IPS DF 6.9 (cell line): ENCODE results near the gene SCART1.

Source experiments
- DNase-seq: peaks from one replicate; pipeline ENCODE4 v3.0.0-alpha.2; 2013; ENCODE audit warnings: low read depth, low spot score
- H3K27ac ChIP-seq: one replicate; pipeline ENCODE4 v1.5.1; 2013; ENCODE audit warnings: low read length, control low read depth
- H3K27me3 ChIP-seq: 2 replicates; pipeline ENCODE4 v1.6.1; 2013; ENCODE audit warnings: mild to moderate bottlenecking, low read length; ENCODE audit not compliant: control insufficient read depth, insufficient read depth
- H3K36me3 ChIP-seq: 2 replicates; pipeline ENCODE4 v1.6.1; 2013; ENCODE audit warnings: low read length; ENCODE audit not compliant: control insufficient read depth, insufficient read depth
- H3K4me1 ChIP-seq: 2 replicates; pipeline ENCODE4 v1.6.1; 2013; ENCODE audit warnings: low read length; ENCODE audit not compliant: control insufficient read depth, insufficient read depth
- H3K4me3 ChIP-seq: 2 replicates; pipeline ENCODE4 v1.5.1; 2013; ENCODE audit warnings: mild to moderate bottlenecking, low read length
- H3K9me3 ChIP-seq: 2 replicates; pipeline ENCODE4 v1.6.1; 2013; ENCODE audit warnings: low read length, inconsistent platforms; ENCODE audit not compliant: control insufficient read depth, insufficient read depth
- WGBS: extraction: QIAGEN DNeasy Blood & Tissue Kit; methylation state at CpG from one replicate; pipeline ENCODE4 v1.1.7; 2013; ENCODE audit warnings: mixed read lengths, missing lambda C conversion rate; ENCODE audit not compliant: insufficient read length, insufficient coverage; 5-methylcytosine and 5-hydroxymethylcytosine counted together

Gene SCART1

DNA sequence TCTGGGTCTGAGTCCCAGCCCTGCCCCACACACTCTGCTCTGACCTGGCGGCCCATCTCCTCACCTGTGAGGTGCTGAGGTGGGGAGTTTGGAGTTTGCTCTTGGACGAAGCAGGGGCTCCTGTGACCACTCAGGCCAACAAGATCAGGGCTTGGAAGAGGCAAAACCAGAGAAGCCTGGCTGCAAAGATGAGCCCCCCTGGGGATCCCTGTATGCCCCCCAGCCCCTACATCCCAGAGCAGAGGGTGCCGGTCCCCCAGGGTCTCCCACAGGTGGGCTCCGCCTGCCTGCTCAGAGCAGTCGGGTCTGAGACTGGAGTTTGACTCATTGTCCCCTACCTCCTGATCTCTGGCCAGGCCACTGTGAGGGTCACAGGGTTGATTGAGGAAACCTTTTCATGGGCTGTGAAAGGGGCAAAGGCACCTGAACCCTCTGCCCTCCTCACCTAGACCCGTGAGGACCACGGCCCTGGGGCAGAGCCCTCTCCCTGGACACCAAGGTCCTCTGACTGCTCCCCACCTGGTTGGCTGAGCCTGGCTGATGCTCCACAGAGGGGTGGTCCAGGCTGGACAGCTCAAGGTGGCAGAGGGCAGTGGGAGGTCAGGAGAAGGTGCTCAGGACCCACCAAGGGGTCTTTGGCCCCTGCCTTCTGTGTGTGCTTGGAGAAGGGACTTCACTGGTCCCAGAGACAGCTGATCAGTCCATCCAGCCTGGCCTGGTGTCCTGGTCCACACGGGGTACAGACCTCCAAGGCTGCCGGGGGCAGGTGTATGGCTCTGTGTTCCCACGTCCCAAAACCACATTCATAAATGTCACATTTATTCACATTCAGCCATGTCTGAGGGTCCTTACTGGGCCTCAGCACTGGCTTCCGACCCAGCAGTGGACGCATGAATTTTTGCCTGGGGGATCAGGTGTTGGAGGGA lies 9.1 kb upstream of the SCART1 start:
- Histone ChIP-seq H3K4me1 (no peaks in the 10 kb centered on the region; the same call in 1 of the 2 replicates), H3K27ac (no peak overlapping the region), H3K27me3 (no peaks in the 10 kb centered on the region), H3K36me3 (peaks cover 3% of the 10 kb centered on the region; the same call in 1 of the 2 replicates), H3K4me3 (no peak overlapping the region), H3K9me3 (peaks cover 34% of the 10 kb centered on the region)
- WGBS: no CpG with 5 or more reads among the region's 12 CpGs
- DNase-seq: no peak

DNA sequence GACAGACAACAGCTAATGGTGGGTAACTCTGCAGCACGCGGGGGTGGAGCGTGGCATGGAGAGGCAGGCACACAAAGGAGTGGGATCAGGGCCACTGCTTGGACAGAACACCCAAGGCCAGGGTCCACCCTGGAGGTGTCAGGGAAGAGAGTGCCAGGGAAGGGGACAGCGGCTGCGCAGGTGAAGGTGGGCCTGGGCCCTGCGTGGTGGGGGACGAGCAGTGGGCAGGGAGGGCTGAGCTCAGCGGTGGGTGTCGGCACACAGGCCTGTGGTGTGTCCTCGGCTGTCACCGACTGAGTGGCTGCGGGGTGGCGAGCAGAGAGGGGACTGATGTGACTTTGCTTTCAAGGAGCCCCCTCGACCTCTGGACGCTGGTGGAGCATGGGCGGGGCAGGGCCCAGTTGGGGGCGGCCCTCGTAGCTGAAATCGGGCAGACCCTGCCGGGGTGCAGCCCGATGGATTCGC lies 8.4 kb upstream of the SCART1 start:
- Histone ChIP-seq H3K27me3 (no peaks in the 10 kb centered on the region), H3K9me3 (peaks cover 28% of the 10 kb centered on the region), H3K4me1 (no peaks in the 10 kb centered on the region; the same call in 1 of the 2 replicates), H3K27ac (no peak overlapping the region), H3K36me3 (no peaks in the 10 kb centered on the region; the same call in 1 of the 2 replicates), H3K4me3 (no peak overlapping the region)
- no peak for DNase-seq
- WGBS: no CpG with 5 or more reads among the region's 22 CpGs

GRCh38 chr10:133445751-133446708 lies 7.7 kb upstream of the SCART1 start:
- Histone ChIP-seq H3K27ac (no peak overlapping the region), H3K36me3 (no peaks in the 10 kb centered on the region; the same call in 1 of the 2 replicates), H3K9me3 (peaks cover 22% of the 10 kb centered on the region), H3K4me3 (no peak overlapping the region), H3K4me1 (no peaks in the 10 kb centered on the region; the same call in 1 of the 2 replicates), H3K27me3 (no peaks in the 10 kb centered on the region)
- WGBS: no CpG with 5 or more reads among the region's 80 CpGs
- no peak for DNase-seq

- WGBS: no CpG with 5 or more reads among the region's 11 CpGs
Measured at GRCh38 chr10:133446979-133447378, 6.8 kb upstream of the SCART1 start.

DNA sequence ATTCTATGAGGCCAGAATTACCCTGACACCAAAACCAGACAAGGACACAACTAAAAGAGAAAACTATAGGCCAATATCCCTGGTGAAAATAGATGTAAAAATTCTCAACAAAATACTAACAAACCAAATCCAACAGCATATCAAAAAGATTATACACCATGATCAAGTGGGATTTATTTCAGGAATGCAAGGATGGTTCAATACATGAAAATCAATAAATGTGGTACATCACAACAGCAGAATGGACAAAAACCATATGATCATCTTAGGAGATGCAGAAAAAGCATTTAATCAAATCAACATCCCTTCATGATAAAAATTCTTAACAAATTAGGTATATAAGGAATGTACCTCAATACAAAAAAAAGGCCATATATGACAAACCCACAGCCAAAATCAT lies 5.6 kb upstream of the SCART1 start:
- no peak for DNase-seq
- Histone ChIP-seq H3K4me1 (no peaks in the 10 kb centered on the region; the same call in 1 of the 2 replicates), H3K4me3 (no peak overlapping the region), H3K9me3 (peaks cover 13% of the 10 kb centered on the region), H3K36me3 (no peaks in the 10 kb centered on the region), H3K27me3 (no peaks in the 10 kb centered on the region), H3K27ac (no peak overlapping the region)

More at GRCh38 chr10:133446979-133447378, 6.8 kb upstream of the SCART1 start:
- no peak overlapping the region for H3K4me3 ChIP-seq
- H3K27me3 ChIP-seq: no peaks in the 10 kb centered on the region
- DNase-seq: no peak
- H3K4me1 ChIP-seq: no peaks in the 10 kb centered on the region; the same call in 1 of the 2 replicates
- H3K9me3 ChIP-seq: peaks cover 20% of the 10 kb centered on the region
- H3K27ac ChIP-seq: no peak overlapping the region
- no peaks in the 10 kb centered on the region; the same call in 1 of the 2 replicates for H3K36me3 ChIP-seq

GRCh38 chr10:133451346-133451745 lies 2.4 kb upstream of the SCART1 start:
- peaks cover 2% of the 10 kb centered on the region; the same call in 1 of the 2 replicates for H3K36me3 ChIP-seq
- no peak overlapping the region for H3K4me3 ChIP-seq
- peaks cover 18% of the 10 kb centered on the region for H3K9me3 ChIP-seq
- WGBS: no CpG with 5 or more reads among the region's 4 CpGs
- no peaks in the 10 kb centered on the region for H3K4me1 ChIP-seq
- H3K27me3 ChIP-seq: no peaks in the 10 kb centered on the region
- DNase-seq: no peak
- no peak overlapping the region for H3K27ac ChIP-seq

DNA sequence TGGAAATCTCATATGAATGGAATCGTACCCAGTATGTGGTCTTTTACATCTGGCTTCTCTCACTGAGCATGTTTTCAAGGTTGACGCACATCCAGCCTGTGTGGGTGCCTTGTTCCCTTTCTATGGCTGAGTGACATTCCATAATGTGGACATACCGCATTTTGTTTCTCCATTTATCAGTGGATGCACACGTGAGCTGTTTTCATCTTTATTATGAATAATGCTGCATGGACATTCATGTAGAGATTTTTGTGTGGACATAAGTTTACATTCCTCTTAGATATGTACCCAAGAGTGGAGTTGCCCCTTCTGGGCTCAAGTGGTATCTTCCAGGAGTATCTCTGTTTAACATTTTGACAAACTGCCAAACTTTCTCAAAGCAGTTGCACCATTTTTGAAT lies 1.3 kb upstream of the SCART1 start:
- no peak overlapping the region for H3K27ac ChIP-seq
- no CpG with 5 or more reads among the region's 4 CpGs for WGBS

DNA sequence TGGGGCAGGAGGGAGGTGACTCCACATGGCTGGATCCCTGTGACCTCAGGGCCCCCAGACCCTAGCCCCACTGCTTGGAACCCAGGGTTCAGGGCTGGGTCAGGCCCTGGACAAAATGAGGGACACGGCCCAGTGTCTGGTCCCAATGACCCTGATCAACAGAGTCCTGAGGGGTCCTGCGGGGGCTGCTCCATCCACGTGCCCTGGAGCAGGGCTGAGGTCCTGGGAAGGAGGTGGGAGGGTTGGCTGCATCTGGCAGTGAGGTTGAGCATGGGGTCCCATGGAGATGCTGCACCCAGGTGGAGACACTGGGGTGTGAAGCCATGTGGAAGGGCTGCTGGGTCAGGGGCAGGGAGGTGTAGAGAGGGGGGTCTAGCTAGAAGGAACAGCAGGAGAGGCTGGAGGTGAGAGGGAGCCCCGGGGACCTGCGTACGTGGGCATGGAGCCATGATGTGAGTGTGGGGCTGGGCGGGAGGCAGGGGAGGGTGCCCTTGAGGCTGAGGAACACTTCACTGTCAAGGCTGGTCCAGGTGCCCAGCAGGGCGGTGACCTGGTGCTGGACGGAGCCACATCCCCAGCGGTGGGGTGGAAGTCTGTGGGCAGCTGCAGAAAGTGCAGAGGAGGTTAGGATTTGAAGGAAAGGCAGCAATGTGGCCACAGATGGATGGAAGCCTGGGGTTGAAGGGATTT lies 604 bp downstream of the SCART1 start:
- no peak overlapping the region for H3K27ac ChIP-seq
- no peak for DNase-seq
- no peaks in the 10 kb centered on the region for H3K4me1 ChIP-seq
- no peaks in the 10 kb centered on the region for H3K27me3 ChIP-seq
- peaks cover 29% of the 10 kb centered on the region for H3K9me3 ChIP-seq
- no peak overlapping the region for H3K4me3 ChIP-seq
- no CpG with 5 or more reads among the region's 10 CpGs for WGBS
- peaks cover 2% of the 10 kb centered on the region; the same call in 1 of the 2 replicates for H3K36me3 ChIP-seq

More for the DNA sequence above, 1.3 kb upstream of the SCART1 start:
- H3K9me3 ChIP-seq: peaks cover 19% of the 10 kb centered on the region
- H3K36me3 ChIP-seq: peaks cover 2% of the 10 kb centered on the region; the same call in 1 of the 2 replicates
- DNase-seq: no peak
- H3K4me1 ChIP-seq: no peaks in the 10 kb centered on the region
- H3K4me3 ChIP-seq: no peak overlapping the region
- H3K27me3 ChIP-seq: no peaks in the 10 kb centered on the region

DNA sequence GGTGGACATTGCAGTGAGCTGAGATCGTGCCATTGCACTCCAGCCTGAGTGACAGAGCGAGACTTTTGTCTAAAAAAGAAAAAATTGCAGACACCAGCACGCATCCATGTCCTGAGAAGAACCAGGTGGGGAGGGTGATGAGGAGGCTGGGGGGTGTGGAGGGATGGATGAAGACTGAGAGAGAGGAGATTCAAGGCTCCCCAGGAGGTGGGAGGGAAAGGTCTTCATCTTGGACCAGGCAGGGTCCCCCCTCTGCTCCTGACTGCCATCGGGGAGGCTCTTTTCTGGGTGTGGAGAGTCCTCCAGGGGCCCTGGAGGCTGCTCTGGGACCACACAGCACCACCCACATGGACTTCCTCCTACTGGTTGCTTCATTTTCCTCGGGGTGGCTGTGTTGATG lies 1.5 kb downstream of the SCART1 start:
- WGBS: no CpG with 5 or more reads among the region's 5 CpGs
- H3K27ac ChIP-seq: no peak overlapping the region

More for the DNA sequence above, 1.5 kb downstream of the SCART1 start:
- DNase-seq: no peak
- Histone ChIP-seq H3K9me3 (peaks cover 29% of the 10 kb centered on the region), H3K4me1 (no peaks in the 10 kb centered on the region), H3K36me3 (peaks cover 2% of the 10 kb centered on the region; the same call in 1 of the 2 replicates), H3K4me3 (no peak overlapping the region), H3K27me3 (no peaks in the 10 kb centered on the region)
